ENCODE measurements around the gene RANBP9.

- no peak for TF ChIP-seq YY1 (IDR thresholded peaks at IDR 0.05; ENCODE audit: insufficient read depth, insufficient read length)
- TF ChIP-seq ZNF274 (IDR thresholded peaks at IDR 0.05; ENCODE audit: low read depth, low read length) = no peak
These were observed 31.1 kb downstream of the RANBP9 start for GRCh38 chr6:13680448-13680968.
